NCI-H2171 treated with DMSO at 0.1 percent for 48 hours (cell line): Measurements from ENCODE around the gene WDR36.
A peak's percentile ranks its signal among the peaks of the same experiment; 100 is the strongest.

Experiments used
- DNase-seq: peaks from one replicate; lab custom pipeline; 2025; lab: John Stamatoyannopoulos, UW

The WDR36 gene

GRCh38 chr5:111092062-111092853 is at the start of gene WDR36:
Gene WDR36, plus strand, starts transcription at chr5:111092348. Its CDS starts 109 bp downstream, at chr5:111092457.
- peak; percentile 96 for DNase-seq

GRCh38 chr5:111043712-111044506 is 48.2 kb upstream of the WDR36 start:
- peak; percentile 27 for DNase-seq

GRCh38 chr5:111058064-111058463 is 34.1 kb upstream of the WDR36 start:
- DNase-seq = no peak

- DNase-seq = no peak
Measured at GRCh38 chr5:111060169-111060568, 32.0 kb upstream of the WDR36 start.

DNA sequence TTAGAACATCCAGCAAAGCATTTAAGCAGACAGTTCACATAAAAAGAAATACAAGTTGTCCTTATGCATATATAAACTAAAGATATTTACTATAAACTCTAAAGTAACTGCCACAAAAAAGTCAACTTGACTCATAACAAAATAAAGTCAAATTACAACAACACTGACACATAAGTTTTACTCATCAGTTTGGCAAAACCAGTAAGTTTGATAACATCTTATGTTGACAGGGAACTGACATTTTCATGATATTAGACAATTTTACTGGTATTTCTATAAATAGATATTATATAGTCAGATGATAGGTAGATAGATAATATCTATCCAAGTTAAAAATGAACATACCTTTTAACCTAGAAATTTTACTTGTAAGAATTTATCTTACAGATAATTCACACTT is 30.5 kb upstream of the WDR36 start:
- DNase-seq = no peak

DNA sequence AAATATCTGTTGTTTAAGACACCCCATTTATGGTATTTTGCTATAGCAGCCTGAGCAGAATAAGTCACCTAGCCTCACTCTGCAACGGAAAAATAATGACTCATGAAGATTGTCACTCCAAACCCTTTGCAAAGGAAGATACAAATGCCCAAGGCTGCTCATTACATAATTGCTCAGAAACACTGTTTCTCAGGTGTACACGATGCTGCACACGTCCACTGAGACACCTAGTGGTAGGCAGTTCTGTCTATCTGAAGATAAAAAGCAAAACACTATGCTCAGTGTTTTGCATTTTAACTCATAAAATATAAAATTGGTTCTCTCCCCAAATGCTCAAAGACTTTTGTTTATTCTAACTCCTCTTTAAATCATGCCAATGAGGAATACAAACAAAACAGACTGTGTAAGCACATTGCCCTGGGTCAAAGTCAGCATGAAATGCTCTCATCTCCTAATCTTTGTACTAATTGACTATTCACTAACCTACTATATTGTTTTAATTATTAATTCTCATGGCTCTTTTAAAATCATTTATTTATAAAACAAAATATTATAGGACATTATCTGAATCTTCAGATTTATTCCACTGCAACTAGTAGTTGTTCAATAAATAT is 28.3 kb upstream of the WDR36 start:
- peak; percentile 1 for DNase-seq

DNA sequence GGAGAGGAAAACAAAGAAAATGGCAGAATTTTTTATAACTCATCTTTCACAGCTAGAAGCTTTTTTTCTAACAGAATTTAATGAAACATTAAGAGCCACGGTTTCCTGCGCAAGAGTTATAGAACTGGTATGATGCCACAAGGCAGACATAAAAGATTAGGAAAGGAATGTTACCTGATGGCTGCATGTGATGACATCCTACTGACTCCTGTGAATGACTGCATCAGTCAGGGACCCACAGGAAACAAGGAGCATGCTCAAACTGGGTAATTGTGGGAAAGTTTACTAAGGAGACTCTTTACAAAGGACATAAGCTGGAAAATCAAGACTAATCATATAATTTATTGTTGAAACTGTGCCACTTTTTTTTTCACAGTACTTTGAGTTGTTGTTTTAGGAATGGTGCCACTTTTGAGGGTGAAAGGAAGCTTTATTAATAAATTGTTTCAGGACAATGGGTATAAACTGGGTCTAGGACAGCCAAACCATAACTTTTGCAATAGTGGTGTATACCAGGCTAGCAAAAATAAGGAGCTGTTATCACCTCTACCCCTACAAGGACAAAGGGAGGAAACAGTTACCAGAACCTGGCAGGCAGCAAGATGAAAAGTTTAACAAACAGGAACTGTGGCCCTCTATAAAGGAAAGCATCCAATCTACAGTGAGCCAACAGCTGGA is 25.7 kb upstream of the WDR36 start:
- DNase-seq = no peak

DNA sequence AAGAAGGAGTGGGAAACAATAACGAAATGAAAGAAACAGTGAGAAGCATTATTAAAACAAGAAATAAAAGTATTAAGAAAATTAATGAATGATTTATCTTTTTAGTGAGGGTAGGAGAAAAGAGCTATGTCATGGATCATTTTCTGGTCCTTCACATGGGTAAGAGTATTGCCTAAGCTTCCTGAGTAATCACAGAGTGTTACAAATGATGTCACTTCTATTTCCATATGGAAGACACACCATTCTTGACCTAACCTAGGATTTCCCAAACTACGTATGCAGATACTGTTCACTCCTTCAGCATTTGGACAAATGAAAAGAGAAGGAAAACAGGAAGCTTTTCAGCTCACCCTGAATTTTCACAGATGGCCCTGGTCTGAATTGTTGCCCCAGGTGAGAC is 23.9 kb upstream of the WDR36 start:
- DNase-seq = no peak

DNA sequence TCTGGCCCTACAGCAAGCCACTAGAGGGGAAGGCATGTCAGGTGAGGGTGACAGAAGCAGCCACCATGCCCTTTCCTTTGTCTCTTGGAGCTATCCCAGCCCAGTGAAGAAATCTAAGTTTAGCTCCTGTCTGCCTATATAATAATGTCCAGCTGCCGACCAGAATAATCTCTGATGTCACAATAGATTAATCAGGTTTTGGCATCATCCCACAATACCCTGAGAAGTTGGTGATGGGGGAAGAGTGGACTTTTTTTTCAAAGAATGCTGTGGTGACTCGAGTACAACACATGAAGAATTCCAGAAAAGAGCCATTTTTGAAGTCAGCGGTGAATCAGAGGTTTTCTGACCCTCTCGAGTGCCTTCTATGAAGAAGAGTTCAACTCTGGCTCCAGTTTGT is 22.3 kb upstream of the WDR36 start:
- no peak for DNase-seq

DNA sequence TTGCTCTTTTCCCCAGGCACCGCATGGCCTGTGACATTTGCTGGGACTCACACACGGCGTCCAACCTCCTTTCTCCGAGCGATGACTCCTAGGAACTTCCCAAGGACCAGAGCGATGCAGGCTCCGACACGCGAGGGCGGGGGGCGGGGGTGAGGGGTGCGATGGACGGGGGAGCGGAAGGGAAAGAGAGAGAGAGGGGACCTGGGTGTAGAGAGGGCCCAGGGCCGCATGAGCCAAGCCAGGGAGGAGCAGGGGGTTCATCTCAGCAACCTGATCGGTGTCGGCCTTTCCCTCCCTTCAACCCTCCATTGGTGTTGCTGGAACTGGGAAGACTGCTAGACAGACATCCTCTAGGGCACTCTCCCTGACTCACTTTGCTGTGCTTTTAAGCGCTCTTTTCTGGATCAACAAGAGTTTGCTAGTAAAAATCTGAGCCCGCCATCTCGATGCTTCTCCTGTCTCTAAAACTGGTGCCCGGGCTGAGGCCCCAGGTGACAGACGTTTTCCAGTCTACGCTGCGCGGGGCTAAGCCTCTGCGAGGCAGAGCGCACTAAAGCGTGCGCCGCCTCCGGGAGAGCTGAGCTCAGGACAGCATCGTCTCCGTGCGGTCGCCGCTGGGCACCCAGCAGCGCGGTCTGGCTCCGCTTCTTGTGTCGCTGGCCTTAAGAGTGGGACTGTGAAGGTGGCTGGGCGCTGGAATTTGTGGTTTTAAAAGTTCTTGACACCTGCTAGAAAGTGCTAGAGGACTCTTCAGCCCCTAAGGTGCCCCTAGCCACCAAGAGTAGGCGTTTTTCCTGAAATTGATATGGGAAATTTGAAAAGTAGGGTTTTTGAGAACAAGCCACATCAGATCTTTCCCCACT is 21.6 kb upstream of the WDR36 start:
- no peak for DNase-seq

GRCh38 chr5:111071413-111071812 is 20.7 kb upstream of the WDR36 start, which contains the start of gene TSLP:
Gene TSLP, plus strand, starts transcription at chr5:111071713. Its CDS starts 178 bp downstream, at chr5:111071891.
- DNase-seq = no peak

- peak; percentile 60 for DNase-seq
Measured at GRCh38 chr5:111072949-111073682, 19.0 kb upstream of the WDR36 start.

- no peak for DNase-seq
Measured at GRCh38 chr5:111074244-111074643, 17.9 kb upstream of the WDR36 start.

DNA sequence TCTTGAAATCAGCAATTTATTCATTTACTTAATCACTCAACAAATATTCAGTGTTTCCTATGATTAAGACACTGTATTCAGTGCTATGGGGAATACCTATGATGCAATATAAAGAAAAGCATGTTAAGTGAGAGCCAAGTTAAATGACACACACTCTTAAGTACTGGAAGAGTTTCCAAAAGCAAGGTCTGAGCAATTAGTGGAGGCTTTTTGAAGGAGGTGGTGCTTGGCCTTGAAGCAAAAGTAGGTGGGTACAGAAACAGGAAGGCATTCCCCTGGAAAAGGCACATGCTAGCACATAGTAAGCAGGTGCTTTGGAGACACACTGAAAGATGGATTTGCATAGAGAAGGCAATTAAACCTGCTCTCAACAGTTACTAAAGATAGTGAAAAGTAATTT is 16.6 kb upstream of the WDR36 start:
- DNase-seq = no peak

- DNase-seq = no peak
Measured at GRCh38 chr5:111076091-111076490, 16.1 kb upstream of the WDR36 start.

DNA sequence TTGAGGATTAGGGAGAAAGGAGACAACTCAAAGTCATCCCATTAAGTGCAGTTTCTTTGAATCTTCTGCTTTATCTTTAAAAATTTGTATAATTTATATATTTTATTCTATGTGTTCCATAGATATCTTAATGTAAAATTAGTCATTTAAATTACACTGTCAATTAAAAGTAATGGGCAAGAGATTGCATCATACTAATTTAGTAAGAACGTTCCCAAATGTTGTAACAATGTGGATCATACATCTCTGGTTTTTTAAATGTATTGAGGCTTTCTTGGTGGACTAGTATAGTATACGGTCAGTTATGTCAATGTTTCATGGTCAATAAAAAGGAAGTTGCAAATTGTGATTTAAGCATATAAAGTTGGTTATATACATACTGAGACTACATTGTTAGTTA is 14.5 kb upstream of the WDR36 start:
- DNase-seq = no peak

DNA sequence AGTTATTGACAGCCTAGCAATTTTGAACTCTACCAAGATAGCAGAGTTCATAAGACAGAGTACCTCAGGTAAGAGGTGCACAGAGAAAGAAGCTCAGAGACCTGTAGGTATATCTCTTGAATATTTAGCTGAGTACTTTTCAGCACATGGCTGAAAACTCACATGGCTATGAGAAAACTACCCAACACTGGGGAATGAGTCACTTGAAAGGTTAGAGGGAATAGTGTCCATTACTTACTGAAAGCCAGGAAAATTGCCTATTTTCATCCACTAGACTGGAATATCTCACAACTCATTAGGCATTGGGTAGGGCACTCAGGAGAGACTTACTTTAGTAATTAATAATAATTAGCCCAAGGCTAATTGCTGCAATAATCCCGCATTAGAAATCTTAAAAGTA is 12.3 kb upstream of the WDR36 start:
- DNase-seq = no peak

GRCh38 chr5:111083323-111083722 is 8.8 kb upstream of the WDR36 start:
- DNase-seq = no peak

- no peak for DNase-seq
Measured at GRCh38 chr5:111095982-111096381, 3.8 kb downstream of the WDR36 start.

GRCh38 chr5:111099058-111099778 is 7.1 kb downstream of the WDR36 start:
- no peak for DNase-seq
